K562 (cell line): ENCODE results near the gene C2orf81. TPM values are rescaled to one million over a fixed set of nuclear protein-coding genes. Genes with fewer than 3 reads are reported as not detected.

Source experiments
- ATF7 ChIP-seq: fragments of 450-650 bp; IDR thresholded peaks from 2 replicates; pipeline ENCODE4 v1.7.1; 2014; ENCODE audit warnings: mild to moderate bottlenecking, moderate library complexity
- BRD9 ChIP-seq: fragments of 450-650 bp; IDR thresholded peaks from 2 replicates; pipeline ENCODE4 v1.6.1; 2018; ENCODE audit warnings: low read depth; ENCODE audit not compliant: partially characterized antibody
- CCAR2 ChIP-seq: fragments of 200-400 bp; formaldehyde crosslinking; IDR thresholded peaks from 2 replicates; pipeline ENCODE4 v1.6.1; 2017; ENCODE audit warnings: mild to moderate bottlenecking, low read depth, low read length
- CREBBP ChIP-seq: IDR thresholded peaks from one replicate; pipeline ENCODE4 v1.6.1; 2012; ENCODE audit warnings: low read depth, mild to moderate bottlenecking, control low read depth, inconsistent platforms, low read length
- ERF ChIP-seq: fragments of 450-650 bp; formaldehyde crosslinking; IDR thresholded peaks from 2 replicates; pipeline ENCODE4 v1.4.0; 2020; ENCODE audit warnings: mild to moderate bottlenecking, mixed read lengths
- FOXM1 ChIP-seq, 2 experiments: fragments of 450-650 bp in 1 of 2; sonication (generic) in 1 of 2; formaldehyde crosslinking in 1 of 2; IDR thresholded peaks; 2 replicates each; pipeline versions ENCODE4 v1.6.1 to v1.9.0; 2017 to 2022; ENCODE audit warnings: low read depth in 2 of 2, mild to moderate bottlenecking in 2 of 2, missing genetic modification reagents in 1 of 2, moderate library complexity in 1 of 2
- HDGF ChIP-seq: fragments of 450-650 bp; IDR thresholded peaks from 2 replicates; pipeline ENCODE4 v1.6.1; 2016
- ILF3 ChIP-seq: fragments of 450-650 bp; IDR thresholded peaks from 2 replicates; pipeline ENCODE4 v1.6.1; 2018; ENCODE audit warnings: antibody characterized with exemption, mild to moderate bottlenecking, moderate library complexity, borderline replicate concordance
- KLF16 ChIP-seq: IDR thresholded peaks from 2 replicates; pipeline ENCODE4 v1.6.1; 2016; ENCODE audit warnings: antibody characterized with exemption
- LARP7 ChIP-seq: fragments of 450-650 bp; IDR thresholded peaks from 2 replicates; pipeline ENCODE4 v1.6.1; 2016
- NONO ChIP-seq, 2 experiments: fragments of 200-400 bp in 1 of 2; fragments of 450-650 bp in 1 of 2; formaldehyde crosslinking in 1 of 2; IDR thresholded peaks; 2 replicates each; pipeline ENCODE4 v1.6.1; 2017; ENCODE audit warnings: low read depth in 2 of 2, mild to moderate bottlenecking in 2 of 2, moderate library complexity in 2 of 2, low read length in 1 of 2
- PRPF4 ChIP-seq: fragments of 200-400 bp; formaldehyde crosslinking; IDR thresholded peaks from one replicate; pipeline ENCODE4 v1.6.1; 2017; ENCODE audit warnings: low read length, low read depth, mild to moderate bottlenecking; ENCODE audit not compliant: insufficient read depth, poor library complexity, severe bottlenecking
- RBBP5 ChIP-seq: fragments of 200-600 bp; sonication (generic); IDR thresholded peaks from 2 replicates; pipeline ENCODE4 v1.6.1; 2012; ENCODE audit warnings: borderline replicate concordance, mild to moderate bottlenecking, low read length, control low read depth, inconsistent platforms; ENCODE audit not compliant: insufficient read depth, poor library complexity, severe bottlenecking
- SIN3B ChIP-seq: fragments of 450-650 bp; IDR thresholded peaks from 2 replicates; pipeline ENCODE4 v1.6.1; 2017; ENCODE audit warnings: low read depth, mild to moderate bottlenecking, moderate library complexity
- TBP ChIP-seq: optimal IDR thresholded peaks from 2 replicates; pipeline ENCODE3; 2011; ENCODE audit warnings: low read depth, low read length, improper control_type of control experiment
- ZNF12 ChIP-seq: sonication (generic); formaldehyde crosslinking; IDR thresholded peaks from 2 replicates; pipeline ENCODE4 v1.4.0; 2020; ENCODE audit warnings: mild to moderate bottlenecking, missing genetic modification reagents
- ZNF232 ChIP-seq: sonication (generic); formaldehyde crosslinking; IDR thresholded peaks from 2 replicates; pipeline ENCODE4 v1.8.0; 2022; ENCODE audit warnings: mild to moderate bottlenecking, missing genetic modification reagents
- ZNF699 ChIP-seq: fragments of 250-450 bp; sonication (Bioruptor Pico); IDR thresholded peaks from 2 replicates; pipeline ENCODE4 v1.8.0; 2021; ENCODE audit warnings: mild to moderate bottlenecking, moderate library complexity; ENCODE audit not compliant: insufficient replicate concordance
- polyA plus RNA-seq, 8 experiments: library from polyadenylated mRNA; depleted of rRNA in 4 of 8; stranded (reverse) in 5 of 8; unstranded in 3 of 8; fragments of >200 nt; fragmentation: Nextera tagmentation in 2 of 8; fragmentation: Illumina TruSeq in 1 of 8; extraction: Ambion mirVana in 2 of 8; extraction: Trizol in 1 of 8; gene quantifications; 2 replicates each; pipeline versions ENCODE4 v1.2.1 to v1.2.3, GENCODE V29; 2011 to 2014; ENCODE audit warnings: inconsistent platforms in 1 of 8, missing spikeins in 1 of 8
- total RNA-seq, 7 experiments: library from RNA; depleted of rRNA in 6 of 7; stranded (reverse); fragments of >200 nt in 6 of 7; fragmentation: Illumina TruSeq in 2 of 7; extraction: Trizol in 2 of 7; gene quantifications; 2 replicates each; pipeline versions ENCODE4 v1.2.1 to v1.2.3, GENCODE V29; 2011 to 2021; ENCODE audit warnings: low replicate concordance in 1 of 7
- TF ChIP-seq, protein P1 (sequence below): fragments of 250-450 bp; sonication (Bioruptor Pico); IDR thresholded peaks from 2 replicates; pipeline ENCODE4 v1.4.0; 2020
- TF ChIP-seq, protein P2 (sequence below): fragments of 450-650 bp; formaldehyde crosslinking; IDR thresholded peaks from 2 replicates; pipeline ENCODE4 v1.4.0; 2022; ENCODE audit warnings: mild to moderate bottlenecking, moderate library complexity

C2orf81 gene
- total and polyA plus RNA-seq, 9 of the 15 experiments (the other 6 are each of a cell fraction or from before 2014, with no cell fraction given): 0.06 TPM; not detected in 8

DNA sequence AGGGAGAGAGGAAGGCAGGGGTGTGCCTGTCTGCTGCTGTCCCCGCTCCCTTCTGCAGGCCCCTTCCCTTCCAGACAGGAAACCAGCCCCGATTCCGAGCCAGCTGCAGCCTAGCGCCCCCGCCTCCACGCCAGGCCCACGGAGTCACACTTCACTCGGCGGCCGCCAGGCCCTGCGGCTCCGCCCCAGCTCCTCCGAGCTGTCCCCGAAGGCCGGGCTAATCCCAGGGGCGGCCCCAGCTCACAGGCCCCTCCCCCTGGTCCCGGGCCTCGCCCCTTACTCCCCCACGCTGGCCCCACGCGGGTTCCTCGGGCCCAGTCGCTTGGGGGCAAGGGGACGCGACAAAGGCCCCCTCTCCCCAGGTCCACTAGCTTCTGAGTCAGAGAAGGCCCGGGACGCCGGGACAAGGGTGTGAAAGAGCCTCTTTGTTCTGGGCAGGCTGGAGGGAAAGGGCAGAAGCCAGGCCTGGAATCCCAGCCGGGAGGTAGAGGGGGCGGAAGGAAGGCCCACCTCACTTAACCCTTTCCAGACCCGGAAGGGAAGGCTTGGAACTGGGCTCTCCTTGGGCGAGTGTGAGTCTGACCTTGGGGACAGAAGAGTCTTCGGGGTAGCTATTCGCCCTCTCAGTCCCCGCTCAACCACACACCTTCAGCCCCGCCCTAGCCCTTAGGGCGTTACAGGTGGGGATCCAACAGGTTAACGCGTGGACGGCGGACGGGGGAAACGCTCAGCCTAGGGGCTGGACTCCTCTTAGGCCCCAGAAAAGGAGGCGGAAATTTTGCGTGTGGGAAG is 19.2 kb upstream of the C2orf81 start (continued):
- TF ChIP-seq, protein P1, sequence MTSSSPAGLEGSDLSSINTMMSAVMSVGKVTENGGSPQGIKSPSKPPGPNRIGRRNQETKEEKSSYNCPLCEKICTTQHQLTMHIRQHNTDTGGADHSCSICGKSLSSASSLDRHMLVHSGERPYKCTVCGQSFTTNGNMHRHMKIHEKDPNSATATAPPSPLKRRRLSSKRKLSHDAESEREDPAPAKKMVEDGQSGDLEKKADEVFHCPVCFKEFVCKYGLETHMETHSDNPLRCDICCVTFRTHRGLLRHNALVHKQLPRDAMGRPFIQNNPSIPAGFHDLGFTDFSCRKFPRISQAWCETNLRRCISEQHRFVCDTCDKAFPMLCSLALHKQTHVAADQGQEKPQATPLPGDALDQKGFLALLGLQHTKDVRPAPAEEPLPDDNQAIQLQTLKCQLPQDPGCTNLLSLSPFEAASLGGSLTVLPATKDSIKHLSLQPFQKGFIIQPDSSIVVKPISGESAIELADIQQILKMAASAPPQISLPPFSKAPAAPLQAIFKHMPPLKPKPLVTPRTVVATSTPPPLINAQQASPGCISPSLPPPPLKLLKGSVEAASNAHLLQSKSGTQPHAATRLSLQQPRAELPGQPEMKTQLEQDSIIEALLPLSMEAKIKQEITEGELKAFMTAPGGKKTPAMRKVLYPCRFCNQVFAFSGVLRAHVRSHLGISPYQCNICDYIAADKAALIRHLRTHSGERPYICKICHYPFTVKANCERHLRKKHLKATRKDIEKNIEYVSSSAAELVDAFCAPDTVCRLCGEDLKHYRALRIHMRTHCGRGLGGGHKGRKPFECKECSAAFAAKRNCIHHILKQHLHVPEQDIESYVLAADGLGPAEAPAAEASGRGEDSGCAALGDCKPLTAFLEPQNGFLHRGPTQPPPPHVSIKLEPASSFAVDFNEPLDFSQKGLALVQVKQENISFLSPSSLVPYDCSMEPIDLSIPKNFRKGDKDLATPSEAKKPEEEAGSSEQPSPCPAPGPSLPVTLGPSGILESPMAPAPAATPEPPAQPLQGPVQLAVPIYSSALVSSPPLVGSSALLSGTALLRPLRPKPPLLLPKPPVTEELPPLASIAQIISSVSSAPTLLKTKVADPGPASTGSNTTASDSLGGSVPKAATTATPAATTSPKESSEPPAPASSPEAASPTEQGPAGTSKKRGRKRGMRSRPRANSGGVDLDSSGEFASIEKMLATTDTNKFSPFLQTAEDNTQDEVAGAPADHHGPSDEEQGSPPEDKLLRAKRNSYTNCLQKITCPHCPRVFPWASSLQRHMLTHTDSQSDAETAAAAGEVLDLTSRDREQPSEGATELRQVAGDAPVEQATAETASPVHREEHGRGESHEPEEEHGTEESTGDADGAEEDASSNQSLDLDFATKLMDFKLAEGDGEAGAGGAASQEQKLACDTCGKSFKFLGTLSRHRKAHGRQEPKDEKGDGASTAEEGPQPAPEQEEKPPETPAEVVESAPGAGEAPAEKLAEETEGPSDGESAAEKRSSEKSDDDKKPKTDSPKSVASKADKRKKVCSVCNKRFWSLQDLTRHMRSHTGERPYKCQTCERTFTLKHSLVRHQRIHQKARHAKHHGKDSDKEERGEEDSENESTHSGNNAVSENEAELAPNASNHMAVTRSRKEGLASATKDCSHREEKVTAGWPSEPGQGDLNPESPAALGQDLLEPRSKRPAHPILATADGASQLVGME (CRISPR knock-in tag): no peak
- peak; percentile 15; the same call in 1 of the 2 replicates for TF ChIP-seq KLF16
- peak; percentile 28; the same call in 1 of the 2 replicates for TF ChIP-seq SIN3B
- TF ChIP-seq CCAR2: no peak
- no peak for TF ChIP-seq ILF3
- TF ChIP-seq, protein P2, sequence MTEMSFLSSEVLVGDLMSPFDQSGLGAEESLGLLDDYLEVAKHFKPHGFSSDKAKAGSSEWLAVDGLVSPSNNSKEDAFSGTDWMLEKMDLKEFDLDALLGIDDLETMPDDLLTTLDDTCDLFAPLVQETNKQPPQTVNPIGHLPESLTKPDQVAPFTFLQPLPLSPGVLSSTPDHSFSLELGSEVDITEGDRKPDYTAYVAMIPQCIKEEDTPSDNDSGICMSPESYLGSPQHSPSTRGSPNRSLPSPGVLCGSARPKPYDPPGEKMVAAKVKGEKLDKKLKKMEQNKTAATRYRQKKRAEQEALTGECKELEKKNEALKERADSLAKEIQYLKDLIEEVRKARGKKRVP (CRISPR knock-in tag): no peak
- TF ChIP-seq BRD9: no peak
- peak; percentile 34 for TF ChIP-seq TBP
- no peak for TF ChIP-seq FOXM1 (IDR thresholded peaks at IDR 0.05; ENCODE audit: low read depth)
- TF ChIP-seq FOXM1 (CRISPR knock-in tag; IDR thresholded peaks at IDR 0.05; ENCODE audit: low read depth): no peak
- TF ChIP-seq RBBP5: no peak
- TF ChIP-seq NONO (IDR thresholded peaks at IDR 0.05; ENCODE audit: low read depth in 2 of 2, low read length in 1 of 2): peak in 1 of 2 experiments; percentile 55; a peak in 1 of 4 replicates
- TF ChIP-seq ZNF12: no peak
- no peak for TF ChIP-seq LARP7
- no peak for TF ChIP-seq ZNF699 (CRISPR knock-in tag)
- TF ChIP-seq CREBBP: no peak
- TF ChIP-seq PRPF4: no peak
- TF ChIP-seq ATF7: peak; percentile 36
- no peak for TF ChIP-seq ZNF232 (CRISPR knock-in tag)
- TF ChIP-seq ERF: no peak
- no peak for TF ChIP-seq HDGF
